Measurements from ENCODE around the gene THAP9. TPM values are rescaled to one million over a fixed set of nuclear protein-coding genes. Genes with fewer than 3 reads are reported as not detected.
A peak's percentile ranks its signal among the peaks of the same experiment; 100 is the strongest.
"Not testable (repeated sequence)": the region's sequence is repeated elsewhere in the genome, so short reads cannot be mapped to it uniquely, and the experiment has no call there.

THAP9 gene
- total RNA-seq, 1 experiment from 2014 or later: 8.5 TPM

DNA sequence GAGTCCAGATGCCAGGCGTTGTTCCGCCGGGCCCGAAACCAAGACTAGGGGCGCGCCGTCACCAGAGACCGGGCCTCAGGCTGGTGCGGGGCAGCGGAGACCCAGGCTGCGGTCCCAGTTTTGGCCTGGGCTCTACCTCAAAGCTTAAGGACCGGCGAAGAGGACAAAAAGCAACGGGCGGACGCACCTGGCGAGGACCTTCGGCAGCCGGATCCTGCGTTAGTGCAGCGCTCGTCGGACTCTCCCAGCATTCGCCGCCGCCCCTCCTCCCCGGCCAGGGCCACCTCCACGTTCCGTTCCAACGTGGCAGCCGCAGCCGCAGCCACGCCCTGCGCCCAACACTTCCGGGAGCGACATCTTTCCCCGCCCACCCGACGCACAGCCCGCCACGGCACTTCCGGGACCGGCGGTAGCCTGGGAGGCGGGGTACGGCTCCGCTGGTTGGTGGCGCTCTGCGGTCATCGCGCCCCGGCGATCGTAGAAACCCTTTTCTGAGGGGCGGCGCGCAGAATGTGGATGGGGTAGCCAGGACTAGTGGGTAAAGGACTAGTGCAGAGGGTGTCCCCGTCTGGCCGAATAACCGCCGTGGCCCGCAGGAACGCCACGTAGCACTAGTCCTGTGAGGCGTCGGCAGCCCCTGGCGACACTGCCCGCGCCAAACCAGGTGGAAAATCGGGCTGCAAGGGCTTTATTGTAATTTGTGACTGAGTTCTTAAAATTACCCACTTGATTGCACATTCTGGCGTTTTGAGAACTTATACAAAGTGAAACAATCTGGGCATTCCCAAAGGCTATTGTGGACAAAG, 9.4 kb upstream of the THAP9 start, which contains the start of gene SEC31A:
Gene SEC31A, minus strand, starts transcription at position 253 of the 806 bp plus-strand sequence. CDS start 9,217 bp downstream, outside the sequence.
- in situ Hi-C loops (cut with HindIII; ENCODE audit: low pct_unique_long_range_greater_than_20kb, low sequenced_read_pairs): no loop called here
- peak; percentile 95 for DNase-seq (ENCODE audit: low read depth)

DNA sequence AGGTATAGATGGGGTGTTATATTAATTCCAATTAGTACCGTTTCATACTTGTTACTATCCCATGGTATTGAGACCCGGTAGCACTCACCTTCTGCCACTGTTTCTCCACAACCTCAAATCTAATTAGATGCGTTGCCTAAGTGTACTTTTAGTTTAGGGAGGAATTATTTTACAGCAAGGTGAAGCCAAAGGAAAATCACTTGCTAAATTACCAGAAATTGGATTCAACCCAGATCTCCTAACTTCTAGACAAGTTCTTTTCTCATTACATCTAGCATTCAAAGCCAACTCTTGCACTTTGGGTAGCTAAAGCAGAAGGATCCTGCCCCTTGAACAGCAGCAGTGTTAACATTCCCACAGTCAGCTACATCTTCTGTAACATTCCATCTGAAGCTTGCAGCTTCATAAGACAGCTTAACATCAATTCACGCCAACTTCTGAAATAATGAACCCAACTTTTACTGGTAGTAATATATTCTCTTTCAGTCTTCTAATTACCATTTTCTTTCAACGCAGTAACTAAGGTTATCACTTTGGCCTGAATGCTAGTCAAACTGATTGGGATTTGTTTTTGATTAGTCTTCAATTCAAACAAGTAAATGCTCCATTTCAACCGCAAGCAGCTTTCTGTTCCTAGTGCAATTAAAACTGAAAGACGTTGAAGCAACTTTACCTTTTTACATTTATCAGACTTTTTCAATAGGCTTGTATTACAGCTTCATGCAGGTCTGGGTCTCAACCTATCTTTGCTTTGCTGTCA, 8.6 kb upstream of the THAP9 start:
- in situ Hi-C loops (cut with HindIII; ENCODE audit: low pct_unique_long_range_greater_than_20kb, low sequenced_read_pairs): no loop called here

DNA sequence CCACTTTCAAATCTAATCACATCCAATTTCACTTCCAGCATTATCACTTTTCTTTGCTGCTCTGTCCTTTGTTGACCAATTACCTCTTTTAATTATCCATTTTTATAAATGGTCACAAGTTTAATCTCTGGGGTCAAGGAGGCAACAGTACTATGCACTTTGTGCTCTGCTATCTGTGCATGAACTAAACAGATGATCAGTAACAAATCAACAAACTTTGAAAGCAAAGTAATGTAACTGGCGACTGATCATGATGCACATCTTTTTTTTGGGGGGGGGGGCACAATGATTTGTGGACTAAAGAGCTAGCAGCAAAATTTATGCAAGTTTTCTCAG, 8.1 kb upstream of the THAP9 start:
- DNase-seq (ENCODE audit: low read depth): no peak
- in situ Hi-C loops (cut with HindIII; ENCODE audit: low pct_unique_long_range_greater_than_20kb, low sequenced_read_pairs): no loop called here

More for the DNA sequence above, 8.6 kb upstream of the THAP9 start:
- no peak for DNase-seq (ENCODE audit: low read depth)

DNA sequence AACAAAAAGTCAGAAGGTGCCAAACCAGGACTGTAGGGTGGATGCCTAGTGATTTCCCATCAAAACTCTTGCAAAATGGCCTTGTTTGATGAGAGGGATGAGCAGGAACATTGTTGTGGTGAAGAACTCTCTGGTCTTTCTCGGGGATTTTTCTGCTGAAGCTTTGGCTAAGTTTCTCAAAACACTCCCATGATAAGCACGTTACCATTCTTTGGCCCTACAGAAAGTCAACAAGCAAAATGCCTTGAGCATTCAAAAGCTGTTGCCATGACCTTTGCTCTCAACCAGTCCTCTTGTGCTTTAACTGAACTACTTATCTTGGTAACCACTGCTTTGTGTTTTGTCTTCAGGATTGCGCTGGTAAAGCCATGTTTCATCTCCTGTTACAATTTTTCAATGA, 6.6 kb upstream of the THAP9 start:
- in situ Hi-C loops (cut with HindIII; ENCODE audit: low pct_unique_long_range_greater_than_20kb, low sequenced_read_pairs): no loop called here
- no peak for DNase-seq (ENCODE audit: low read depth)

DNA sequence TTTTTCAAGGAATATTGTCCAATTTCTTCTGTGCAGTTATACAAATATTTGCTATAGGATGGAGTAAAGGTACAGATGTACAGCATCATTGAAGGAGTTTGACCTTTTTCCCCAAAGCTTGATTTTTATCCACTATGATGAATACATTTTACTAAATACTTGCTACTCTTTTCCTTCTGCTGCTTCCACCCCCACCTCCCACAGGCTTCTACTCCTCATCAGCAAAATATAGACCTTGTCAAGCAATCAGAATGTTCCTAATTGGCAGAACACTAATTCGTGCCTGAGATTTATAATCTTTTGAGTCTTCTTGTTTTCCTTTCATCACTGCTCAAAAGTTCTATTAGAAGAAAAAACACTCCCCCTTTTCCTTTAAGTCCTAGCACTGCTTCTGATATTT, 3.8 kb upstream of the THAP9 start:
- in situ Hi-C loops (cut with HindIII; ENCODE audit: low pct_unique_long_range_greater_than_20kb, low sequenced_read_pairs): no loop called here
- no peak for DNase-seq (ENCODE audit: low read depth)

DNA sequence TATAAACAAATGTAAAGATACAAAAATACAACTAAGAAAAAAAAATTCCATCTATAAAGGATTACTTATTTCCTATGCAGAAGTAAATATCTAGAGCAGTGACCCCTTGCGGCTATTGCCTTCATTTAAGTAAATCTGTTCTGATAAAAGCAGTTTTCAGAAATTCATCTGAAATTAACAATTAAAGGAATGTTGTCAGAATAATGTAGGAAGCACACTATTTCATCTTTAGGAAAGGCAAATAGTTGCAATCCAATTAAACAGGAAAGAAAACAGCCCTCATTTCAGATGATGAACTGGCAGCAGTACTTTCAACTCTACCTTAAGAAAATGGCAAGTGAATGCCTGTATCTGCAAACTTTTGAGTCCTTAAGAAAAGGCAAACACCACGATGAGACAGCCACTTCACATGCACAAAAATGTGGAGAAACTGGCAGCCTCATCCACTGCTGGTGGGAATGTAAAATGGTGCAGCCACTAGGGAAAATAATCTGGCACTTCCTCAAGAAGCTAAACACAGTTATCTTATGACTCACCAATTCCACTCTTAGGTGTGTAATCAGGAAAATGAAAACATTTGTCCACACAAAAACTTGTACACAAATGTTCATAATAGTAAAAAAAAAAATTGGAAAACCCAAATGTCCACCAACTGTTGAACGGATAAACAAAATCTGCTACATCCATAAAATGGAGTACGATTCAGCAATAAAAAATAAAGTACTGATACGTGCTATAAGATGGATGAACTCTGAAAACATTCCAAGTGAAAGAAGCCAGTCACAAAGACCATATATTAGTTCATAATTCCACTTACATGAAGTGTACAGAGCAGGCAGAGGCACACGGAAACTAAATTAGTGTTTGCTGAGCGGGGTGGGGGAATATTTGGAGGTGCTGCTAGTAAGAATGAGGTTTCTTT, 2.0 kb upstream of the THAP9 start:
- peak; percentile 60 for DNase-seq (ENCODE audit: low read depth)
- in situ Hi-C loops (cut with HindIII; ENCODE audit: low pct_unique_long_range_greater_than_20kb, low sequenced_read_pairs): no loop called here

DNA sequence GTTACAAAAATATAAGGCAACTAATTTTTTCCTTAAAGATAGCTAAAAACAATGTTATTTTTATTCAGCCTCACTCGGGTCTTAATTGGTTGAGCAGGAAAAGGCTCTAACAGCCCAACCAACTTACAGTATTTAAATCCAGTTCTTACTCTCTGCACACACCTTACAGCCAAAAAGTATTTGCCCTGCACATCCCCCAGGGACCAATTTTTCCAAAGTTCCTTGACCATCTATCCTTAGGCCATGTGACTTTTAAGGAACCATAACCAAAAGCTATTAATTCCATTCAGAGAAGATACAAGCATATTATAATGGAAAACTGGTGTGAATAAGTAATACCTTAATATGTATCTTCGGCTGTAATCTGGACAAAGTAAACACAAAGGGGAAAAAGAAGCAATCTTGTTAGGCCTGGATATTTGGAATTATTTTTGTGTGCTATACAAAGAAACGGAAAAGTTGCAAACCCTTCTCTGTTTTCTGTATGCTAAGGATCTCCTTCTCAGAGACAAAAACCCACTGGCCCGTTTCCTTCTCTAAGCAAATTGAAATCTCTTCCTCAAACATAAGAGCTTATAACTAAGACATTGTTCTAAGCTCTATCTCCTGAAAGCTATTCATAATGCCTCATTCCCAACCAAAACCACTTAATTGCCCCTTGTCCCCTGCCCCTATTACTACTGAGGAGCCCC, 1.0 kb upstream of the THAP9 start:
- no peak for DNase-seq (ENCODE audit: low read depth)
- in situ Hi-C loops (cut with HindIII; ENCODE audit: low pct_unique_long_range_greater_than_20kb, low sequenced_read_pairs): no loop called here

DNA sequence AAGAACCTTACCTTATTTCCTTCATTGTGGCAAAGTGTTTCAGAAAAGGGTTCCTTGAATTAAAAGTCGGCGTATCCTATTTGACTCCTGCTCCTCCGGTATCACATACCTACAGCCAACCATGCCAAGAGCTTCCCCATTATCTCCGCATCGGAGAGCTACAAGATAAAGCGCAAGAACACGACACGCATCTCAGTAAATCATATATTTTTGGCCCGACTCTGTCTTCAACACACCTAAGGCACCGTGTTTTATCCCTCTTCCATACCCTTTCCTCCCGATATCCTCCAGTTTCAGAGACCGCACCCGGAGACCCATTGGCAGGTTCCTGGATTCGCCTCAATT, 497 bp upstream of the THAP9 start:
- in situ Hi-C loops (cut with HindIII; ENCODE audit: low pct_unique_long_range_greater_than_20kb, low sequenced_read_pairs): no loop called here
- DNase-seq (ENCODE audit: low read depth): no peak

DNA sequence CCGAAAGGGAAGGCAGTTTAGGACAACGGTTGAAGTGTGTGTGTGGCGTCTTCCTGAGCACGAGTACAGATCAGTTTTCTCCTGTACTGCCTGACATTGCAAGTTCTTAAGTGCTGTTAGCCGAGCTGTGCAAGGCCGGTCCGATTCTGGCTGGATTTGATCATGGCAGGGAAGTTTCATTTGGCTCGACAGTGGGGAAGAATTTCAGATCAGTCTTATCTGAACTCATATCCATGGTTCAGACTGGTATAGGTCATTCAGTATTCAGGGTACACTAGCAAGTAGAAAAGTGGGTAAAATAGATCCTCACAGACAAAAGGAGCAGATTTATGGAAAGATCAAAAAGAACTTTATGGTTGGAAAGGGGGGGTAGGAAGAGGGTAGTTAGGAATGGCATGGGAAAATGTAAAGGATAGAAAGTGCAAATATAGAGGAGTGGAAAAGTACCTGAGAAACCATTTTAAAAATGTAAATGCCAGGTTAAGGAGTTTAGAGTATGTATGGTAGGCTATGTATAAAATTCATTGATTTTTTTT, 716 bp downstream of the THAP9 start:
- in situ Hi-C loops (cut with HindIII; ENCODE audit: low pct_unique_long_range_greater_than_20kb, low sequenced_read_pairs): no loop called here

DNA sequence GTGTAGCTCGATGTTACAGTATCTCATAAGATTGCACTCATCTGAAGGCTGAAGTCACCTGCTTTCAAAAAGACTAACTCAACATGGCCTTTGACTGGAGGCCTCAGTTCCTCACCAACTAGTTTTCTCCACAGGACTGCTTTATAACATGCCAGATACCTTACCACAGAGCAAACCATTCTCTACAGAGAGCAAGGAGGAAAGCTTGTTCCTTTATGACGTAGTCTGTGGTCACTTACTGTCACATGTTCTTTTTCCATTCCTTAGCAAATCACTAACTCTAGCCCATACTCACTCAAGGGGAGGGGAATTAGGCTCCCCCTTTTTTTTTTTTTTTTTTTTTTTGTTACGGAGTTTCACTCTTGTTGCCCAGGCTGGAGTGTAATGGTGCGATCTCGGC, 3.2 kb downstream of the THAP9 start:
- in situ Hi-C loops (cut with HindIII; ENCODE audit: low pct_unique_long_range_greater_than_20kb, low sequenced_read_pairs): no loop called here
- no peak for DNase-seq (ENCODE audit: low read depth)

More for the DNA sequence above, 716 bp downstream of the THAP9 start:
- no peak for DNase-seq (ENCODE audit: low read depth)

DNA sequence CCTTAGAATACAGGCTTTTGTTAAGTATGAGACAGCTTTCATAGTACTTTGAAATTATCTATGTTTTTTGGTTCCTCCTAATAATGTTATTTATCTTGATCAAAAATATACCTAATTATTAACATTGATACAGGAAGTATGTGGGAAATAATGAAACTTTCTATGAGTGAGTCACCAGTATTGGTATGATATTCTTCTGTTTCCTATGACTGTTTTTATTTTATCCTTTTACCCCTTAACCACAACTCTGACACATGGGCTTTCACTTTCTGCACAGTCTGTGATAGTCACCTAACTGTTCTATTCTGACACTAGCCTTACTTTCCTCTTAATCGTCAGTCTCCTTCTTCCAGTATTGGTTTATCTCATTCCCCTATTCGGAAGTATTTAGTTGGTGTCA, 4.7 kb downstream of the THAP9 start:
- in situ Hi-C loops (cut with HindIII; ENCODE audit: low pct_unique_long_range_greater_than_20kb, low sequenced_read_pairs): no loop called here
- no peak for DNase-seq (ENCODE audit: low read depth)

DNA sequence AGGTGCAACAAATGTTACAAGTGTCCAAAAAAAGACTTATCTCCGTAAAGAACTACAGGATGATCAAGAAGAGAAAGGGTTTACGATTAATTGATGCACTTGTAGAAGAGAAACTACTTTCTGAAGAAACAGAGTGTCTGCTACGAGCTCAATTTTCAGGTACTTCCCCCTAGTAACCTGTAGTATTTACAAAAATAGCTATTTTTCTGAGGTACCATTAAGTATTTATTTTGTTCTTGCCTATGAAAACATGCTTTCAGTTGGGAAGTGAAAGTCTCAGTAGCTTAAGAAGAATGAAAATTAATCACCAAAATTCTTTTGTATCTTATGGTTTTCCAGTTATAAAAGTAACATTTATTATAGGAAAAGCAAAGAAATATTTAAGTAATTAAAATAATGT, 5.9 kb downstream of the THAP9 start:
- DNase-seq (ENCODE audit: low read depth): no peak
- in situ Hi-C loops (cut with HindIII; ENCODE audit: low pct_unique_long_range_greater_than_20kb, low sequenced_read_pairs): no loop called here

DNA sequence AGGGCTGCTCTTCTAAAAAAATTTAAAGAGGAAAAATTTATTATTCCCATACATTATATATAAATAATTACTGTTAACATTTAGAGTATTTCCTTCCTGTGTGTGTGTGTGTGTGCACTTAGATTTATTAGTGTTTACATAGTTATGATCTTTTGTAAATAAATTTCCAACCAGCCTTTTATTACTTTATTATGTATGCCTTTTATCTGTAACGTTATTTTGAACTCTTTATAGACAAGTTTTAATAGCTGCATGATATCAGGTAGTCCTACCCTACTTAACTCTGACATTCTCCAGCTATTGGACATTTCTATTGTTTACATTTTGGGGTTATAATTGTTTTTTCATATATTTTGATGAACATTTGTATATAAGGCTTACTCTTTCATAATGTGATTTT, 8.8 kb downstream of the THAP9 start:
- no peak for DNase-seq (ENCODE audit: low read depth)
- in situ Hi-C loops (cut with HindIII; ENCODE audit: low pct_unique_long_range_greater_than_20kb, low sequenced_read_pairs): no loop called here

DNA sequence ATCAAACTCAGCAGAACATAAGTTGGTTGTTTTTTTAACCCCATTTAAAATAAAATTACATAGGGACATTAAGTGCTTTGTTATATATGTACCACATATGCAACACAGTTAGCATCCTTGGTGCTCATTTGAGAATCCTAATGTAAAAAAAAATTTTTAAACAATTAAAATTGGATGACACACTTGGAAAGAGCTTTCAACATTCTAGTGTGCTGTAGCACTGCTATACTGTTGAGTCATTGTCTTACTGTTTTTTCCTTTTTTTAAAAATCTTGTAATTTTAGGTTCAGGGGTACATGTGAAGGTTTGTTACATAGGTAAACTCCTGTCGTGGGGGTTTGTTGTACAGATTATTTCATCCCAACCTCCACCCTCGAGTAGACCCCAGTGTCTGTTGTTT, 12.8 kb downstream of the THAP9 start:
- no peak for DNase-seq (ENCODE audit: low read depth)
- in situ Hi-C loops (cut with HindIII; ENCODE audit: low pct_unique_long_range_greater_than_20kb, low sequenced_read_pairs): no loop called here

DNA sequence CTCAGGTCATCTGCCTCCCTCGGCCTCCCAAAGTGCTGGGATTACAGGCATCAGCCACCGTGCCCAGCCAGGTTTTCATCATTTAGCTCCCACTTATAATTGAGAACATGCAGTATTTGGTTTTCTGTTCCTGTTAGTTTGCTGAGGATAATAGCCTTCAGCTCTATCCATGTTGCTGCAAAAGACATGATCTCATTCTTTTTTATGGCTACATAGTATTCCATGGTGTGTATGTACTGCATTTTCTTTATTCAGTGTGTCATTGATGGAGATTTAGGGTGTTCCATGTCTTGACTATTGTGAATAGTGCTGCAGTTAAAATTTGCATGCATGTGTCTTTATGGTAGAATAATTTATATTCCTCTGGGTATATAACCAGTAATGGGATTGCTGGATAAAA, 13.4 kb downstream of the THAP9 start:
- DNase-seq (ENCODE audit: low read depth); in situ Hi-C loops (cut with HindIII; ENCODE audit: low pct_unique_long_range_greater_than_20kb, low sequenced_read_pairs): not testable (repeated sequence)

DNA sequence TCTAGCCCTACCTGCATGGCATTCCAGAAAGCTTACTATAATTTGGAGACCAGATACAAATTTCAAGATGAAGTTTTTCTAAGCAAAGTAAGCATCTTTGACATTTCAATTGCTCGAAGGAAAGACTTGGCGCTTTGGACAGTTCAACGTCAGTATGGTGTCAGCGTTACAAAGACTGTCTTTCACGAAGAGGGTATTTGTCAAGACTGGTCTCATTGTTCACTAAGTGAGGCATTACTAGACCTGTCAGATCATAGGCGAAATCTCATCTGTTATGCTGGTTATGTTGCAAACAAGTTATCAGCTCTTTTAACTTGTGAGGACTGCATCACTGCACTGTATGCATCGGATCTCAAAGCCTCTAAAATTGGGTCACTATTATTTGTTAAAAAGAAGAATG, 17.6 kb downstream of the THAP9 start:
- no peak for DNase-seq (ENCODE audit: low read depth)
- in situ Hi-C loops (cut with HindIII; ENCODE audit: low pct_unique_long_range_greater_than_20kb, low sequenced_read_pairs): no loop called here

DNA sequence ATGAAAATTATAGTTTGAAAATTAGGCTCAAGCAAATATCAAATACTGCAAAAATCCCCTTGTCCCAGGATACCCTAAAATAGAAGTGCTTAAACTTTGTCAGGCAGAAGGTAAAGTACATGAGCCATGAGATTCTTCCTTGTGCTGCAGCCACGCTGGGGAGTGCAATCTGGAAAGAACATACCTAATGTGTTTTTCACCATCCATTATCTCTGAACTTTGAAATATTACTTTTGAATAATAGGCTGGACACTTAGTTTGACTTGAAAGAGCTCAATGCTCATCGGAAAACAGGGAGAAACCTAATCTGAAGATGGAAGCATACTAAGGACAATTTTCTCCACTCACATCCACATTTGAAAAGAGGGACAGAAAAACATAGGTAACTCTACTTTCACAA, 18.9 kb downstream of the THAP9 start:
- in situ Hi-C loops (cut with HindIII; ENCODE audit: low pct_unique_long_range_greater_than_20kb, low sequenced_read_pairs): no loop called here
- DNase-seq (ENCODE audit: low read depth): no peak

DNA sequence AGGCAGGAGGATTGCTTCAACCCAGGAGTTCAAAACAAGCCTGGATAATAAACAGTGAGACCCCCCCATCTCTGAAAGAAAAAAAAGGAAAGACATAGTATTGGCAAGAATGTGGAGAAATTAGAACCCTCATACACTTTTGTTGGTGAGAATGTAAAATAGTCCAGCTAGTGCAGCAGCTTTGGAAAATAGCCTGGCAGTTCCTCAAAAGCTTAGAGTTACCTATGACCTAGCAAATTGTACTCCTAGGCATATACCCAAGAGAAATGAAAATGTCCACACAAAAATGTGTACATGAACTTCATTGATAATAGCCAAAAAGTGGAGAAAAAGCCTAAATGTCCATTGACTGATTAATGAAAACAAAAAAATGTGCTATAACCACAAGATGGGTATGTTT, 21.3 kb downstream of the THAP9 start:
- no peak for DNase-seq (ENCODE audit: low read depth)
- in situ Hi-C loops (cut with HindIII; ENCODE audit: low pct_unique_long_range_greater_than_20kb, low sequenced_read_pairs): no loop called here
